ENCODE results near the gene HFE. TPM values are rescaled to one million over a fixed set of nuclear protein-coding genes. Genes with fewer than 3 reads are reported as not detected.
A peak's percentile ranks its signal among the peaks of the same experiment; 100 is the strongest.

Gene HFE
- total and polyA plus RNA-seq, 2 donors (not counting 1 experiment from before 2014, with no cell fraction given): 18.3 to 22.3 TPM

DNA sequence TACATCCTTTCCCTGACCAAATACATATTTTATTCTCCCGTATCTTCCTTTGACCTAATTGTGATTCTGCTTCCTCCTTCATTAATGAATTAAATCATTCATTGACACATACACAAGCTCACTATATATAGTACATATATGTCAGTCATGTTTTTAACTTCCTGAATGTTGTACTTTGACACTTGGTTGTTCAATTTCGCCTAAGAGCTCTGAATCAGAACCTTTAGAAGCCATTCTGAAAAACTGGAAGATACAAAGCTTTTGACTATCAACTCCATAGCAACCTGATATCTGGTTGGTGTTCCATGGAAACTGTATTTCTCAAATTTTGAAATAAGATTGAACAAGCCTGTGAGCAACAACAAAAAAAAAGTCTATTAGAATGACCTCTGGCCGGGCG, 27.3 kb upstream of the HFE start:
- H3K9me3 ChIP-seq (ENCODE audit: control insufficient read depth, insufficient read depth, low read depth, low read length): no peaks in the 10 kb centered on the region
- H2AFZ ChIP-seq (ENCODE audit: low read length): no peak overlapping the region
- H3K27me3 ChIP-seq (ENCODE audit: control insufficient read depth, insufficient read depth, low read length): no peaks in the 10 kb centered on the region
- DNase-seq (ENCODE audit: low read depth in 2 of 2): no peak
- H4K20me1 ChIP-seq (ENCODE audit: control insufficient read depth, extremely low read depth, insufficient read depth, low read length): no peaks in the 10 kb centered on the region
- H3K4me1 ChIP-seq (ENCODE audit: control insufficient read depth, extremely low read depth, insufficient read depth, low read length): no peaks in the 10 kb centered on the region
- H3K27ac ChIP-seq (ENCODE audit: insufficient read depth, low read length): no peak overlapping the region
- no peak for TF ChIP-seq EZH2 (IDR thresholded peaks at IDR 0.05; ENCODE audit: low read length, missing control alignments)
- TF ChIP-seq, protein P1, sequence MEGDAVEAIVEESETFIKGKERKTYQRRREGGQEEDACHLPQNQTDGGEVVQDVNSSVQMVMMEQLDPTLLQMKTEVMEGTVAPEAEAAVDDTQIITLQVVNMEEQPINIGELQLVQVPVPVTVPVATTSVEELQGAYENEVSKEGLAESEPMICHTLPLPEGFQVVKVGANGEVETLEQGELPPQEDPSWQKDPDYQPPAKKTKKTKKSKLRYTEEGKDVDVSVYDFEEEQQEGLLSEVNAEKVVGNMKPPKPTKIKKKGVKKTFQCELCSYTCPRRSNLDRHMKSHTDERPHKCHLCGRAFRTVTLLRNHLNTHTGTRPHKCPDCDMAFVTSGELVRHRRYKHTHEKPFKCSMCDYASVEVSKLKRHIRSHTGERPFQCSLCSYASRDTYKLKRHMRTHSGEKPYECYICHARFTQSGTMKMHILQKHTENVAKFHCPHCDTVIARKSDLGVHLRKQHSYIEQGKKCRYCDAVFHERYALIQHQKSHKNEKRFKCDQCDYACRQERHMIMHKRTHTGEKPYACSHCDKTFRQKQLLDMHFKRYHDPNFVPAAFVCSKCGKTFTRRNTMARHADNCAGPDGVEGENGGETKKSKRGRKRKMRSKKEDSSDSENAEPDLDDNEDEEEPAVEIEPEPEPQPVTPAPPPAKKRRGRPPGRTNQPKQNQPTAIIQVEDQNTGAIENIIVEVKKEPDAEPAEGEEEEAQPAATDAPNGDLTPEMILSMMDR (conservative IDR thresholded peaks at IDR 0.05 in 1 of 2, IDR thresholded peaks at IDR 0.05 in 1 of 2; ENCODE audit: low read depth in 1 of 2, low read length in 2 of 2): no peak
- no peaks in the 10 kb centered on the region for H3K36me3 ChIP-seq (ENCODE audit: control insufficient read depth, insufficient read depth, low read length)
- H3K4me2 ChIP-seq (ENCODE audit: extremely low read depth, insufficient read depth, low read length): no peak overlapping the region
- no peak overlapping the region for H3K9ac ChIP-seq (ENCODE audit: insufficient read depth, low read length)
- no peak overlapping the region for H3K4me3 ChIP-seq (replicated peaks in 1 of 4; ENCODE audit: control extremely low read depth in 1 of 4, insufficient read depth in 1 of 4, low read depth in 3 of 4, low read length in 4 of 4)
- H3K79me2 ChIP-seq (ENCODE audit: control insufficient read depth, insufficient read depth, low read length): no peaks in the 10 kb centered on the region

DNA sequence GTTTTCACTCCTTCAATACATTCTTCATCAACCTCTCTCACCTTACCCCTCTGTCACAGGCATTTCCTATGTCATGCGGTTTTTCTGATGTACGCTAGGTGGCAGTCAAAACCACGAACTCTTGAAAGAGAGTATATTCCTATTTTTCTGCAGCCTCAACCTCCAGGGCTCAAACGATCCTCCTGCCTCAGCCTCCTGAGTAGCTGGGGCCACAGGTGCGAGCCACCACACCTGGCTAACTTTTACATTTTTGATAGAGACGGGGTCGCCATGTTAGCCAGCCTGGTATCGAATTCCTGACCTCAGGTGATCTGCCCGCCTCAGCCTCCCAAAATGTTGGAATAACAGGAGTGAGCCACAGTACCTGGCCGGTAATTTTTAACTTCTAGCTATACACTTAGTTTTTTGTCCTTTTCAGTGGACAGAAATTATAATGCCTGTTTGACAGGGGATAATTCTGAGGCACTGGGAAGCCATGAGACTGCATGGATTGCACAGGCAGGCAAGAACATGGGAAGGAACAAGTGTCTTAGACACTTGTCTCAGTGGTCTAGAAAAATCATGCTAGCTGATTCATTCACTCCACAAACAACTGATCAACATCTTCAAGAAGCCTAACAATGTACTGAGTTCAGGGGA, 22.5 kb upstream of the HFE start:
- H3K27me3 ChIP-seq (ENCODE audit: control insufficient read depth, insufficient read depth, low read length): no peaks in the 10 kb centered on the region

DNA sequence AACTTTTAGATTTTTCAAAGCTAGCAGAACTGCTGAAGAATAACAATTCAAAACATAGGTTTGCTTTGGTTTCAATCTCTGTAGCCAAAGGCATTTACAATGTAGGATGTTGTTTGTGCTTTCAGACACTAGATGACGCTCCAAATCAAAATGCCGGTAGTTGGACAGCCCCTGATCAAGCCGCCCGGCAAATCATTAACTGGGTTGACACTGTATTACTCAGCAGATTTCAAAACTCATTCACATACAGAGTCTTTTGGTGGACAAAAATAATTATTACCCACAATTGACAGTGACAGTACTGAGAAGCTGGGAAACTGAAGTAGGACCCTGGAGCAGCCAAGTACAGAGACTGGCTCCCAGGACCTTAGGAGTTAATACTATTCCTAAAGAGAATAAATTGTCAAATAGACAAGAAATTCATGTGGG, 21.3 kb upstream of the HFE start:
- H3K27me3 ChIP-seq (ENCODE audit: control insufficient read depth, insufficient read depth, low read length): no peaks in the 10 kb centered on the region
- no peak for TF ChIP-seq EZH2 (IDR thresholded peaks at IDR 0.05; ENCODE audit: low read length, missing control alignments)
- TF ChIP-seq, protein P1 (conservative IDR thresholded peaks at IDR 0.05 in 1 of 2, IDR thresholded peaks at IDR 0.05 in 1 of 2; ENCODE audit: low read depth in 1 of 2, low read length in 2 of 2): peak; percentile 87 to 95
- H3K79me2 ChIP-seq (ENCODE audit: control insufficient read depth, insufficient read depth, low read length): no peaks in the 10 kb centered on the region
- H3K4me2 ChIP-seq (ENCODE audit: extremely low read depth, insufficient read depth, low read length): peak overlapping the region; percentile 65
- no peaks in the 10 kb centered on the region for H3K9me3 ChIP-seq (ENCODE audit: control insufficient read depth, insufficient read depth, low read depth, low read length)
- no peaks in the 10 kb centered on the region for H3K36me3 ChIP-seq (ENCODE audit: control insufficient read depth, insufficient read depth, low read length)
- H3K27ac ChIP-seq (ENCODE audit: insufficient read depth, low read length): peak overlapping the region; percentile 26
- H3K9ac ChIP-seq (ENCODE audit: insufficient read depth, low read length): no peak overlapping the region
- no peaks in the 10 kb centered on the region for H4K20me1 ChIP-seq (ENCODE audit: control insufficient read depth, extremely low read depth, insufficient read depth, low read length)
- H3K4me3 ChIP-seq (replicated peaks in 1 of 4; ENCODE audit: control extremely low read depth in 1 of 4, insufficient read depth in 1 of 4, low read depth in 3 of 4, low read length in 4 of 4): no peak overlapping the region
- no peaks in the 10 kb centered on the region for H3K4me1 ChIP-seq (ENCODE audit: control insufficient read depth, extremely low read depth, insufficient read depth, low read length)
- DNase-seq (ENCODE audit: low read depth in 2 of 2): peak; percentile 68 to 87
- peak overlapping the region; percentile 38 for H2AFZ ChIP-seq (ENCODE audit: low read length)

More for the DNA sequence above, 22.5 kb upstream of the HFE start:
- Histone ChIP-seq H4K20me1 (ENCODE audit: control insufficient read depth, extremely low read depth, insufficient read depth, low read length) (no peaks in the 10 kb centered on the region), H3K9ac (ENCODE audit: insufficient read depth, low read length) (no peak overlapping the region), H3K4me1 (ENCODE audit: control insufficient read depth, extremely low read depth, insufficient read depth, low read length) (no peaks in the 10 kb centered on the region), H3K4me3 (replicated peaks in 1 of 4; ENCODE audit: control extremely low read depth in 1 of 4, insufficient read depth in 1 of 4, low read depth in 3 of 4, low read length in 4 of 4) (no peak overlapping the region), H3K9me3 (ENCODE audit: control insufficient read depth, insufficient read depth, low read depth, low read length) (no peaks in the 10 kb centered on the region), H3K4me2 (ENCODE audit: extremely low read depth, insufficient read depth, low read length) (no peak overlapping the region), H3K36me3 (ENCODE audit: control insufficient read depth, insufficient read depth, low read length) (no peaks in the 10 kb centered on the region), H3K27ac (ENCODE audit: insufficient read depth, low read length) (no peak overlapping the region), H3K79me2 (ENCODE audit: control insufficient read depth, insufficient read depth, low read length) (no peaks in the 10 kb centered on the region), H2AFZ (ENCODE audit: low read length) (no peak overlapping the region)
- peak; percentile 45 to 71 for DNase-seq (ENCODE audit: low read depth in 2 of 2)
- TF ChIP-seq, protein P1 (conservative IDR thresholded peaks at IDR 0.05 in 1 of 2, IDR thresholded peaks at IDR 0.05 in 1 of 2; ENCODE audit: low read depth in 1 of 2, low read length in 2 of 2): peak; percentile 73 to 75
- no peak for TF ChIP-seq EZH2 (IDR thresholded peaks at IDR 0.05; ENCODE audit: low read length, missing control alignments)

Data from fibroblast of lung (primary cell).